Measurements from ENCODE around the gene SVOPL.

The SVOPL gene

GRCh38 chr7:138553805-138554204 lies 147.4 kb downstream of the SVOPL start:
- no peak overlapping the region for H3K4me2 ChIP-seq (ENCODE audit: insufficient read depth, low read length)
- H4K20me1 ChIP-seq (ENCODE audit: insufficient read depth, low read length): no peaks in the 10 kb centered on the region
- H3K36me3 ChIP-seq (ENCODE audit: insufficient read depth, low read length): peaks cover 99% of the 10 kb centered on the region
- no peak overlapping the region for H3K4me3 ChIP-seq (ENCODE audit: low read depth in 1 of 2, low read length in 2 of 2)
- no peak for TF ChIP-seq CTCF (IDR thresholded peaks at IDR 0.05; ENCODE audit: borderline replicate concordance, extremely low read depth, low read length, poor library complexity, severe bottlenecking)
- TF ChIP-seq EZH2 (IDR thresholded peaks at IDR 0.05; ENCODE audit: borderline replicate concordance, low read depth, low read length, severe bottlenecking): no peak
- no peak overlapping the region for H3K9ac ChIP-seq (ENCODE audit: low read depth, low read length)
- no peaks in the 10 kb centered on the region for H3K4me1 ChIP-seq (ENCODE audit: insufficient read depth, low read length)
- H3K9me3 ChIP-seq (ENCODE audit: insufficient read depth, low read length, severe bottlenecking): peaks cover 49% of the 10 kb centered on the region
- no peak for ATAC-seq (ENCODE audit: insufficient read depth, low read depth)
- no peak for DNase-seq
- H3K79me2 ChIP-seq (ENCODE audit: insufficient read depth, low read length): no peaks in the 10 kb centered on the region
- no peak overlapping the region for H3K27ac ChIP-seq (ENCODE audit: low read length)
- no peaks in the 10 kb centered on the region for H3K27me3 ChIP-seq (ENCODE audit: insufficient read depth, low read length, poor library complexity)
- H2AFZ ChIP-seq (ENCODE audit: low read depth, low read length): no peak overlapping the region

GRCh38 chr7:138551102-138551501 lies 150.1 kb downstream of the SVOPL start:
- Histone ChIP-seq H3K4me1 (ENCODE audit: insufficient read depth, low read length) (no peaks in the 10 kb centered on the region), H3K9me3 (ENCODE audit: insufficient read depth, low read length, severe bottlenecking) (peaks cover 23% of the 10 kb centered on the region), H2AFZ (ENCODE audit: low read depth, low read length) (no peak overlapping the region), H3K79me2 (ENCODE audit: insufficient read depth, low read length) (no peaks in the 10 kb centered on the region), H3K27me3 (ENCODE audit: insufficient read depth, low read length, poor library complexity) (no peaks in the 10 kb centered on the region), H3K4me2 (ENCODE audit: insufficient read depth, low read length) (no peak overlapping the region), H3K4me3 (ENCODE audit: low read depth in 1 of 2, low read length in 2 of 2) (no peak overlapping the region), H3K27ac (ENCODE audit: low read length) (no peak overlapping the region), H3K36me3 (ENCODE audit: insufficient read depth, low read length) (peaks cover 94% of the 10 kb centered on the region), H4K20me1 (ENCODE audit: insufficient read depth, low read length) (no peaks in the 10 kb centered on the region), H3K9ac (ENCODE audit: low read depth, low read length) (no peak overlapping the region)
- ATAC-seq (ENCODE audit: insufficient read depth, low read depth): no peak
- TF ChIP-seq EZH2 (IDR thresholded peaks at IDR 0.05; ENCODE audit: borderline replicate concordance, low read depth, low read length, severe bottlenecking): no peak
- no peak for TF ChIP-seq CTCF (IDR thresholded peaks at IDR 0.05; ENCODE audit: borderline replicate concordance, extremely low read depth, low read length, poor library complexity, severe bottlenecking)
- no peak for DNase-seq

- Histone ChIP-seq H4K20me1 (ENCODE audit: insufficient read depth, low read length) (no peaks in the 10 kb centered on the region), H3K9ac (ENCODE audit: low read depth, low read length) (no peak overlapping the region), H3K27ac (ENCODE audit: low read length) (no peak overlapping the region), H2AFZ (ENCODE audit: low read depth, low read length) (no peak overlapping the region), H3K4me3 (ENCODE audit: low read depth in 1 of 2, low read length in 2 of 2) (no peak overlapping the region), H3K9me3 (ENCODE audit: insufficient read depth, low read length, severe bottlenecking) (peaks cover 17% of the 10 kb centered on the region), H3K79me2 (ENCODE audit: insufficient read depth, low read length) (no peaks in the 10 kb centered on the region), H3K36me3 (ENCODE audit: insufficient read depth, low read length) (peaks cover 94% of the 10 kb centered on the region), H3K4me2 (ENCODE audit: insufficient read depth, low read length) (no peak overlapping the region), H3K4me1 (ENCODE audit: insufficient read depth, low read length) (no peaks in the 10 kb centered on the region), H3K27me3 (ENCODE audit: insufficient read depth, low read length, poor library complexity) (no peaks in the 10 kb centered on the region)
- ATAC-seq (ENCODE audit: insufficient read depth, low read depth) (no peak), DNase-seq (no peak)
- no peak for TF ChIP-seq CTCF (IDR thresholded peaks at IDR 0.05; ENCODE audit: borderline replicate concordance, extremely low read depth, low read length, poor library complexity, severe bottlenecking)
- TF ChIP-seq EZH2 (IDR thresholded peaks at IDR 0.05; ENCODE audit: borderline replicate concordance, low read depth, low read length, severe bottlenecking): no peak
These were observed 150.8 kb downstream of the SVOPL start for GRCh38 chr7:138550337-138550736.

- H3K4me1 ChIP-seq (ENCODE audit: insufficient read depth, low read length): no peaks in the 10 kb centered on the region
- ATAC-seq (ENCODE audit: insufficient read depth, low read depth): no peak
- H4K20me1 ChIP-seq (ENCODE audit: insufficient read depth, low read length): no peaks in the 10 kb centered on the region
- TF ChIP-seq EZH2 (IDR thresholded peaks at IDR 0.05; ENCODE audit: borderline replicate concordance, low read depth, low read length, severe bottlenecking) (no peak), CTCF (IDR thresholded peaks at IDR 0.05; ENCODE audit: borderline replicate concordance, extremely low read depth, low read length, poor library complexity, severe bottlenecking) (no peak)
- H3K79me2 ChIP-seq (ENCODE audit: insufficient read depth, low read length): no peaks in the 10 kb centered on the region
- H3K9ac ChIP-seq (ENCODE audit: low read depth, low read length): no peak overlapping the region
- no peak for DNase-seq
- no peak overlapping the region for H3K27ac ChIP-seq (ENCODE audit: low read length)
- H3K4me3 ChIP-seq (ENCODE audit: low read depth in 1 of 2, low read length in 2 of 2): no peak overlapping the region
- H3K4me2 ChIP-seq (ENCODE audit: insufficient read depth, low read length): no peak overlapping the region
- peaks cover 94% of the 10 kb centered on the region for H3K36me3 ChIP-seq (ENCODE audit: insufficient read depth, low read length)
- H3K9me3 ChIP-seq (ENCODE audit: insufficient read depth, low read length, severe bottlenecking): peaks cover 11% of the 10 kb centered on the region
- no peaks in the 10 kb centered on the region for H3K27me3 ChIP-seq (ENCODE audit: insufficient read depth, low read length, poor library complexity)
- H2AFZ ChIP-seq (ENCODE audit: low read depth, low read length): no peak overlapping the region
These were observed 152.1 kb downstream of the SVOPL start for GRCh38 chr7:138549082-138549481.
